Right lobe of liver (tissue), 4 donors: ENCODE results near the gene SMC1B.

Source experiments
- POLR2A ChIP-seq: fragments of 450-650 bp; IDR thresholded peaks from one replicate; pipeline ENCODE4 v1.6.1; 2017; ENCODE audit warnings: antibody characterized with exemption, mild to moderate bottlenecking
- TF ChIP-seq, protein P1 (sequence below), 4 donors: fragments of 200-600 bp in 3 of 4; fragments of 450-650 bp in 1 of 4; IDR thresholded peaks; one replicate each; pipeline versions ENCODE4 v1.5.1 to v1.8.0; 2016 to 2022; ENCODE audit warnings: antibody characterized with exemption in 4 of 4, mild to moderate bottlenecking in 2 of 4
- donor health status: DM: no; HTN: no; CAD: no.
- donor health status: DM: no; HTN: no; CAD: no.
- donor health status: DM: no; HTN: yes; CAD: no.

DNA sequence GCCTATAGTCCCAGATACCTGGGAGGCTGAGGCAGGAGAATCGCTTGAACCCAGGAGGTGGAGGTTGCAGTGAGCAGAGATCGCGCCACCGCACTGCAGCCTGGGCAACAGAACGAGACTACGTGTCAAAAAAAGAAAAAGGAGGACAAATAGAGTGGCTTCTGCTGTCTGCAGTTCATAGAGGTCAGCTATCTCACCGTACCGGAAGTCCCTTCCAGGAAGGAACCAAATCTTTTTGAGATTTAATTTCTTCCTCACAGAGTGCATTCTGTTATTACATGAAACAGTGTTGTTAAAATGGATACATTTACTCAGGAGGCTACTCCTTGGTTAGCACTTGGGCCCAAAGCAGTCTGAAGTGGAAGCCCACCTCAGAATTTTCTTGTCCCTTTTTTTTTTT, 70.3 kb downstream of the SMC1B start:
- TF ChIP-seq, protein P1, sequence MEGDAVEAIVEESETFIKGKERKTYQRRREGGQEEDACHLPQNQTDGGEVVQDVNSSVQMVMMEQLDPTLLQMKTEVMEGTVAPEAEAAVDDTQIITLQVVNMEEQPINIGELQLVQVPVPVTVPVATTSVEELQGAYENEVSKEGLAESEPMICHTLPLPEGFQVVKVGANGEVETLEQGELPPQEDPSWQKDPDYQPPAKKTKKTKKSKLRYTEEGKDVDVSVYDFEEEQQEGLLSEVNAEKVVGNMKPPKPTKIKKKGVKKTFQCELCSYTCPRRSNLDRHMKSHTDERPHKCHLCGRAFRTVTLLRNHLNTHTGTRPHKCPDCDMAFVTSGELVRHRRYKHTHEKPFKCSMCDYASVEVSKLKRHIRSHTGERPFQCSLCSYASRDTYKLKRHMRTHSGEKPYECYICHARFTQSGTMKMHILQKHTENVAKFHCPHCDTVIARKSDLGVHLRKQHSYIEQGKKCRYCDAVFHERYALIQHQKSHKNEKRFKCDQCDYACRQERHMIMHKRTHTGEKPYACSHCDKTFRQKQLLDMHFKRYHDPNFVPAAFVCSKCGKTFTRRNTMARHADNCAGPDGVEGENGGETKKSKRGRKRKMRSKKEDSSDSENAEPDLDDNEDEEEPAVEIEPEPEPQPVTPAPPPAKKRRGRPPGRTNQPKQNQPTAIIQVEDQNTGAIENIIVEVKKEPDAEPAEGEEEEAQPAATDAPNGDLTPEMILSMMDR (IDR thresholded peaks at IDR 0.05), result no peak
- no peak for TF ChIP-seq POLR2A
